Measurements from ENCODE around the gene POU6F2. TPM values are rescaled to one million over a fixed set of nuclear protein-coding genes. Genes with fewer than 3 reads are reported as not detected.
"Not testable (repeated sequence)": the region's sequence is repeated elsewhere in the genome, so short reads cannot be mapped to it uniquely, and the experiment has no call there.

The POU6F2 gene
- total RNA-seq, 1 donor = under 0.01 TPM

DNA sequence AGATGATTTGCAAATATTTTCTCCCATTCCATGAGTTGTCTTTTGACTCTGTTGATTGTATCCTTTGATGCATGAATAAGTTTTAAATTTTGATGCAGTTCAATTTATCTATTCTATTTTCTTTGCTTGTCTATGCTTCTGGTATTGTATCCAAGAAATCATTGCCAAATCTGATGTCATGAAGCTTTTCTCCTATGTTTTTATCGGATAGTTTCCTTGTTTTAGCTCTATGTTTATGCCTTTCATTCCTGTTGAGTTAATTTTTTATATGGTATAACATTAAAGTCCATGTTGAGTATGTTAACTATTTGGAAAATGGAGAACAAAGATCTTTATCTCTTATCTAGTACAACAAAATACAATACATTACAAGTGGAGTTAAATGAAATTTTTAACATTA lies 41.1 kb upstream of the POU6F2 start:
- no peak for DNase-seq (ENCODE audit: low read depth)
- H3K4me3 ChIP-seq (ENCODE audit: low read depth, low read length) = no peak overlapping the region
- TF ChIP-seq, protein P1, sequence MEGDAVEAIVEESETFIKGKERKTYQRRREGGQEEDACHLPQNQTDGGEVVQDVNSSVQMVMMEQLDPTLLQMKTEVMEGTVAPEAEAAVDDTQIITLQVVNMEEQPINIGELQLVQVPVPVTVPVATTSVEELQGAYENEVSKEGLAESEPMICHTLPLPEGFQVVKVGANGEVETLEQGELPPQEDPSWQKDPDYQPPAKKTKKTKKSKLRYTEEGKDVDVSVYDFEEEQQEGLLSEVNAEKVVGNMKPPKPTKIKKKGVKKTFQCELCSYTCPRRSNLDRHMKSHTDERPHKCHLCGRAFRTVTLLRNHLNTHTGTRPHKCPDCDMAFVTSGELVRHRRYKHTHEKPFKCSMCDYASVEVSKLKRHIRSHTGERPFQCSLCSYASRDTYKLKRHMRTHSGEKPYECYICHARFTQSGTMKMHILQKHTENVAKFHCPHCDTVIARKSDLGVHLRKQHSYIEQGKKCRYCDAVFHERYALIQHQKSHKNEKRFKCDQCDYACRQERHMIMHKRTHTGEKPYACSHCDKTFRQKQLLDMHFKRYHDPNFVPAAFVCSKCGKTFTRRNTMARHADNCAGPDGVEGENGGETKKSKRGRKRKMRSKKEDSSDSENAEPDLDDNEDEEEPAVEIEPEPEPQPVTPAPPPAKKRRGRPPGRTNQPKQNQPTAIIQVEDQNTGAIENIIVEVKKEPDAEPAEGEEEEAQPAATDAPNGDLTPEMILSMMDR (IDR thresholded peaks at IDR 0.05; ENCODE audit: insufficient read depth, low read depth, low read length) = no peak

DNA sequence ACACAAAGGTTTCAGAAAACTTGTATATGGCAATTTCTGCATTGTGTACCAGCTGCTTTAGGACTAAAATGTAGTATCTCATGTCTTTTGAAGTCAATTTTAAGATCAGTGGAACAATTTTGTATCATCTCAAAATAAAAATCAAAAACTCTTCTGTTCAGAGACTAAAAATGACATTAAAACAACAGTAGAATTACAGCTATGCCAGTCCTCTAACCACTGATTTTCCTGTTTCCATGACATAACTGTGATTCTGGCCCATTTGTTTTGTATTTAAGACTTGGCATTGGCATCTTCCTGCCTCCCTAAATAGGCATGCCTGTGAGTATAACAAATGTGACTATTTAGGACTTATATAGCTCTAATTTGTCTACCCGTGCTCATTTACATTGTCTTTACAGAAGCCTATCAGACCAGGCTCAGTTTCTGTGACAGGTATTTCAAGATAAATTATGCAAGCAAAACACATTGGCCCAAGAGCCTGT lies 39.7 kb upstream of the POU6F2 start:
- TF ChIP-seq, protein P1 (IDR thresholded peaks at IDR 0.05; ENCODE audit: insufficient read depth, low read depth, low read length) = no peak
- no peak overlapping the region for H3K4me3 ChIP-seq (ENCODE audit: low read depth, low read length)
- no peak for DNase-seq (ENCODE audit: low read depth)

DNA sequence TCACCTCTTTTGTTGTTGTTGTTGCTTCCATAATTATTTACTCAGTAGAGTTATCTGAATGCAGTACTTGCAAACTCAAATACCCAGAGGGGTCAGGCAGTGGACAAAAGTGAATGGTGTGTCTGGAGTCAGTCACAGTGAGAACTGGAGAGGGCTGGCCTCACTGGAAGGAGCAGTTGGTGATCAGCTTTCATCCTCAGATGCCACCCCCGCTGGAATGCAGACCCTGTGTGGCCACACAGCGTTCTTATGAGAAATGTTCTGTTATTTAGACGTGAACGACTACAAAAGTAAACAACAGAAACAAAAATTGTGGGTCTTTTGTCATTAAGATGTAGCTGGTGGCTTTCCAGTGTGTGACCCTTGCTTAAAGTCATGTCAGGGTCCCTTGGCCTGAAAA lies 39.1 kb upstream of the POU6F2 start:
- no peak for DNase-seq (ENCODE audit: low read depth)
- no peak overlapping the region for H3K4me3 ChIP-seq (ENCODE audit: low read depth, low read length)
- TF ChIP-seq, protein P1 (IDR thresholded peaks at IDR 0.05; ENCODE audit: insufficient read depth, low read depth, low read length) = no peak

DNA sequence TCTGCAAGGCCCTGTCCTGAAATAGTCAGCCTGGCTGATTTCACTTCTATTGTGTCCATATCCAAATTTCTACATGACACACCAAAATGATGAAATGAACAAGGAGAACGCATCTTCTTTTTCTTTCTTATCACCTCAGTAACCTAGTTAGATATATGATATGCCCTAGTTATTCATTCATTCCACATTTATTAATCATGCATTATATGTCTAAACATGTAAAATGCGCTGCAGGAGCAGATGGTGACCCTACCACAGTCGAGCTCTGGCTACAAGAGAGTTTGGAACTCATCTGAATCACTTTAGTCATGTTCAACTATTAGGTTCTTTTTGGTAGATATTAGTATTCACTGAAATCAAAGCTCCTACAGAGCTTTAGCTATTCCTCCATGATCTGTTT lies 36.9 kb upstream of the POU6F2 start:
- no peak overlapping the region for H3K4me3 ChIP-seq (ENCODE audit: low read depth, low read length)
- no peak for DNase-seq (ENCODE audit: low read depth)
- TF ChIP-seq, protein P1 (IDR thresholded peaks at IDR 0.05; ENCODE audit: insufficient read depth, low read depth, low read length) = no peak

DNA sequence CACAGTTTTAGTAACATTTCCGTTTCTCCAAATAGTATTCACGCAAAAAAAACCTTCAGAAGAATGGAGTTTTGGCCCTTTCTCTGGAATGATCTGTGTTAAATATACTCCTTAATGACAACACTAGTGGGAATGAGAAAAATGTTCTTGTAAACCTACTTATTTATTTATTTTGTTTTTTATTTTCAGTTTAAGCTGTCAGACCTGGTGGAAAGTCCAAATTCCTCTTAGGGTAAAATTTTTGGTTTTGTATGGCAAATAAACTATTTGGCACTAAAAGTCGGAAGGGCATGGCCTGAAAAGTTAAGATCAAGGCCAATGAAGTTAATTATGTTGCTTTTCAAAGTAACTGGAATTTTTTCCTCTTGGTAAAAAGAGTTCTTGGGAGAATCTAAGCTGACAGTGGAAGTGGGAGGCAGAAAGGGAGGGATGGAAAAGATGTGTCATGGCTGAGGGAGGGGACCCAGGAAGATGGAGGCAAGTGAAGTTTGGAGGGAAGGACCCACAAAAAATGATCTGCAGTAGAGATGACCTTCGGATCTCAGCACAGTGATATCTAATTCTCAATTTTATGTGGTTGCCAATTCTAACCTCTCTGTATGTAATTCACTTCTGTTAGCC lies 35.2 kb upstream of the POU6F2 start:
- no peak overlapping the region for H3K4me3 ChIP-seq (ENCODE audit: low read depth, low read length)
- TF ChIP-seq, protein P1 (IDR thresholded peaks at IDR 0.05; ENCODE audit: insufficient read depth, low read depth, low read length) = no peak
- DNase-seq (ENCODE audit: low read depth) = no peak

DNA sequence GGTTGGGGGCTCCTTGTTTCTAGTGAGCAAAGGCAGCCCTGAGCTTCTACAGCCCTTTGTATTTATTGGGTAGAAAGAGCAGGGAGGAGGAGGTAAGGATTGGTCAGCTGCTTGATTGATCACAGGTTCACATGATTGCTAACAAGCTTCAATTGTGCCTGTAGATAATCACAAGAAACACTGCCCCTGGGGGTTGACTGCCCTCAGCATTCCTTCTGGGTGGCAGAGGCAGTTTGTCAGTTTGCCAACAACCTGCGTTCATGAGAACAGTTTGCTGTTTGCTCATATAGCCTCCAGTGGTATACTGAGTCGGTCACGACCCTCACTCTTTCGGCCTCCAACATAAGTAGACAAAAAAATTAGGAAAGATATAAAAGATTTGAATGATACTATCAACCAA lies 30.2 kb upstream of the POU6F2 start:
- not testable (repeated sequence) for H3K4me3 ChIP-seq (ENCODE audit: low read depth, low read length)

DNA sequence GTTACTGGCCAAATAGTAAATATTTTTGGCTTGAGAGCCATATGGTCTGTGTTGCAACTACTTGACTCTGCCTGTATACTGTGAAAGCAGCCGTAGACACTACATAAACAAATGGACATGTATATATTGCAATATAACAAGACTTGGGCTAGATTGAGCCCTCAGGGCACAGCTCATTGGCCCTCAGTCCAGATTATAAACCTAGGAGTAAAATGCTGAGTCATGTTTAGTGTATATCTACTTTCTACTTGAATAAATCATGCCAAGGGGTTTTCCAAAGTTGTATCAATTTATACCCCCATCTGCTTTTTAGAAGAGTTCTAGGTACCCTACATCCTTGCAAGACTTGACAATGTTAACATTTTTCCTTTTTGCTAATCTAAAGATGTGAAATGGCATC lies 27.4 kb upstream of the POU6F2 start:
- peak; percentile 23 for DNase-seq (ENCODE audit: low read depth)
- TF ChIP-seq, protein P1 (IDR thresholded peaks at IDR 0.05; ENCODE audit: insufficient read depth, low read depth, low read length) = no peak
- no peak overlapping the region for H3K4me3 ChIP-seq (ENCODE audit: low read depth, low read length)

More for the DNA sequence above, 30.2 kb upstream of the POU6F2 start:
- DNase-seq (ENCODE audit: low read depth) = not testable (repeated sequence)

Data from fibroblast of villous mesenchyme (primary cell).